GM23248 (cell line): ENCODE results near the gene SLC2A6.

Experiments
- EZH2 ChIP-seq: fragments of 200-600 bp; sonication (generic); IDR thresholded peaks from 2 replicates; pipeline ENCODE4 v1.6.1; 2018; ENCODE audit warnings: antibody characterized with exemption, mild to moderate bottlenecking; ENCODE audit not compliant: insufficient read depth, poor library complexity, severe bottlenecking
- EZH2phosphoT487 ChIP-seq: fragments of 200-600 bp; sonication (generic); IDR thresholded peaks from 2 replicates; pipeline ENCODE4 v1.6.1; 2018; ENCODE audit warnings: antibody characterized with exemption, moderate library complexity, mild to moderate bottlenecking, low read depth; ENCODE audit not compliant: insufficient read depth

DNA sequence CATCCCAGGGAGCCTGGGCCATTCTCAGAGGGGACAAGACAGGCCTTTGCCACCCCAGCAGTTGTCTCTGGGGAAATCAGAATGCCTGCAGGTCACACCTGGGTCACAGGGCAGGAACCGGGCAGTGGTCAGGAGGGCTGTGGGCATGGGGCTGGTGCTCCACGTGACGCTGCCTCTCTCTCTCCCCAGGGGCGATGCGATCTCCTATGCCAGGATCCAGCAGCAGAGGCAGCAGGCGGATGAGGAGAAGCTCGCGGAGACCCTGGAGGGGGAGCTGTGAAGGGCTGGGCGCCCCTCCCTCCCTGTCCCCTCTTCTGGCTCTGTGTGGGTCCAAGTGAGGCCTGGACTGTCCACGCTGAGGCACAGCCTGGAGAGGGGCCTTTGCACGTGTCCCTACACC lies 10.5 kb downstream of the SLC2A6 start:
- TF ChIP-seq EZH2 (no peak), EZH2phosphoT487 (no peak)
